HG03060 (cell line): ENCODE data around the gene BICDL1.
"Not testable (repeated sequence)": the region's sequence is repeated elsewhere in the genome, so short reads cannot be mapped to it uniquely, and the experiment has no call there.

Experiments
- ATAC-seq: cut with Tn5 transposase; IDR thresholded peaks from one replicate; pipeline ENCODE4 v1.9.1; 2021; ENCODE audit warnings: low read depth, moderate number of reproducible peaks; ENCODE audit not compliant: unreplicated experiment

The BICDL1 gene

GRCh38 chr12:119988472-119989360, at the start of gene BICDL1:
TSS of gene BICDL1 (plus strand) at chr12:119989236. CDS start at chr12:119989869, 633 bp downstream.
- ATAC-seq, result peak; percentile 69

GRCh38 chr12:119940897-119941296, 48.1 kb upstream of the BICDL1 start:
- no peak for ATAC-seq

GRCh38 chr12:119942386-119942785, 46.6 kb upstream of the BICDL1 start:
- ATAC-seq, result no peak

GRCh38 chr12:119946213-119946612, 42.8 kb upstream of the BICDL1 start:
- no peak for ATAC-seq

- ATAC-seq, result no peak
Observed at GRCh38 chr12:119949145-119949544, 39.9 kb upstream of the BICDL1 start.

GRCh38 chr12:119949594-119949993, 39.4 kb upstream of the BICDL1 start:
- ATAC-seq, result no peak

GRCh38 chr12:119956047-119956446, 33.0 kb upstream of the BICDL1 start:
- no peak for ATAC-seq

GRCh38 chr12:119957135-119957534, 31.9 kb upstream of the BICDL1 start:
- no peak for ATAC-seq

GRCh38 chr12:119959435-119959834, 29.6 kb upstream of the BICDL1 start:
- no peak for ATAC-seq

- ATAC-seq, result no peak
Observed at GRCh38 chr12:119964123-119964522, 24.9 kb upstream of the BICDL1 start.

- no peak for ATAC-seq
Observed at GRCh38 chr12:119964929-119965328, 24.1 kb upstream of the BICDL1 start.

- ATAC-seq, result no peak
Observed at GRCh38 chr12:119980242-119980641, 8.8 kb upstream of the BICDL1 start.

- ATAC-seq, result not testable (repeated sequence)
Observed at GRCh38 chr12:119980702-119981101, 8.3 kb upstream of the BICDL1 start.

GRCh38 chr12:119989361-119989730, 310 bp downstream of the BICDL1 start:
- peak; percentile 11 for ATAC-seq

GRCh38 chr12:119989731-119990381, 820 bp downstream of the BICDL1 start:
- ATAC-seq, result no peak

GRCh38 chr12:119990382-119990874, 1.4 kb downstream of the BICDL1 start:
- no peak for ATAC-seq

- ATAC-seq, result no peak
Observed at GRCh38 chr12:119992129-119992705, 3.2 kb downstream of the BICDL1 start.

GRCh38 chr12:119994892-119995658, 6.0 kb downstream of the BICDL1 start:
- no peak for ATAC-seq

GRCh38 chr12:119996417-119996816, 7.4 kb downstream of the BICDL1 start:
- no peak for ATAC-seq

- ATAC-seq, result no peak
Observed at GRCh38 chr12:119998471-119999245, 9.6 kb downstream of the BICDL1 start.
